Measurements from ENCODE around the gene ANKRD34C. TPM values are rescaled to one million over a fixed set of nuclear protein-coding genes. Genes with fewer than 3 reads are reported as not detected.

Gene ANKRD34C
- total RNA-seq = not detected
- long read RNA-seq = 0 reads

GRCh38 chr15:79282371-79283251, at the start of gene ANKRD34C:
Gene ANKRD34C, plus strand, starts transcription at chr15:79282722. Its CDS starts 10,563 bp downstream, at chr15:79293285.
- Histone ChIP-seq H3K4me1 (no peaks in the 10 kb centered on the region), H3K4me3 (no peak within 1 kb of the TSS), H3K27me3 (ENCODE audit: low read depth) (peaks cover 57% of the 10 kb centered on the region), H3K27ac (no peak within 1 kb of the TSS), H3K36me3 (no peaks in the 10 kb centered on the region), H3K9me3 (no peaks in the 10 kb centered on the region)
- TF ChIP-seq CTCF (IDR thresholded peaks at IDR 0.05) = no peak
- intact Hi-C loops (cut with DNase I) = no loop called here
- ATAC-seq (no peak), DNase-seq (no peak)

- no peaks in the 10 kb centered on the region for H3K27me3 ChIP-seq (ENCODE audit: low read depth)
- no peak overlapping the region for H3K4me3 ChIP-seq
- no peaks in the 10 kb centered on the region for H3K4me1 ChIP-seq
- ATAC-seq (no peak), DNase-seq (no peak)
- TF ChIP-seq CTCF (IDR thresholded peaks at IDR 0.05) = no peak
- H3K36me3 ChIP-seq = no peaks in the 10 kb centered on the region
- peaks cover 18% of the 10 kb centered on the region for H3K9me3 ChIP-seq
- intact Hi-C loops (cut with DNase I) = no loop called here
- no peak overlapping the region for H3K27ac ChIP-seq
Measured at GRCh38 chr15:79233236-79233635, 49.3 kb upstream of the ANKRD34C start.

GRCh38 chr15:79240036-79240435, 42.5 kb upstream of the ANKRD34C start:
- Histone ChIP-seq H3K27ac (no peak overlapping the region), H3K36me3 (no peaks in the 10 kb centered on the region), H3K27me3 (ENCODE audit: low read depth) (no peaks in the 10 kb centered on the region), H3K9me3 (no peaks in the 10 kb centered on the region), H3K4me3 (no peak overlapping the region), H3K4me1 (no peaks in the 10 kb centered on the region)
- no peak for ATAC-seq
- no peak for DNase-seq
- intact Hi-C loops (cut with DNase I) = no loop called here
- TF ChIP-seq CTCF (IDR thresholded peaks at IDR 0.05) = no peak

GRCh38 chr15:79243723-79244122, 38.8 kb upstream of the ANKRD34C start:
- no peak for ATAC-seq
- intact Hi-C loops (cut with DNase I) = no loop called here
- DNase-seq = no peak

GRCh38 chr15:79244876-79245275, 37.6 kb upstream of the ANKRD34C start:
- ATAC-seq (no peak), DNase-seq (no peak)
- TF ChIP-seq CTCF (IDR thresholded peaks at IDR 0.05) = no peak
- intact Hi-C loops (cut with DNase I) = no loop called here
- Histone ChIP-seq H3K27me3 (ENCODE audit: low read depth) (no peaks in the 10 kb centered on the region), H3K9me3 (no peaks in the 10 kb centered on the region), H3K4me1 (no peaks in the 10 kb centered on the region), H3K36me3 (no peaks in the 10 kb centered on the region), H3K27ac (no peak overlapping the region), H3K4me3 (no peak overlapping the region)

More at GRCh38 chr15:79243723-79244122, 38.8 kb upstream of the ANKRD34C start:
- H3K27ac ChIP-seq = no peak overlapping the region
- H3K27me3 ChIP-seq (ENCODE audit: low read depth) = no peaks in the 10 kb centered on the region
- H3K4me1 ChIP-seq = no peaks in the 10 kb centered on the region
- no peaks in the 10 kb centered on the region for H3K9me3 ChIP-seq
- TF ChIP-seq CTCF (IDR thresholded peaks at IDR 0.05) = no peak
- H3K4me3 ChIP-seq = no peak overlapping the region
- H3K36me3 ChIP-seq = no peaks in the 10 kb centered on the region

Measured in lower lobe of right lung (tissue), 2 donors.